Activated CD8-positive, alpha-beta T cell treated with anti-CD3 and anti-CD28 coated beads for 36 hours (primary cell): ENCODE measurements around the gene EPHA4. TPM values are rescaled to one million over a fixed set of nuclear protein-coding genes. Genes with fewer than 3 reads are reported as not detected.

ENCODE experiments used
- ATAC-seq: fragments of 200-7000 bp; cut with Tn5 transposase; one replicate; pipeline ENCODE4 v1.10.0; 2021; ENCODE audit warnings: mild to moderate bottlenecking, moderate library complexity
- CTCF ChIA-PET: fragments of 350-600 bp; sonication (Branson Sonifier 250); formaldehyde crosslinking; loops from one replicate; lab custom pipeline; 2021; ENCODE audit warnings: antibody characterized with exemption; lab: Charles Lee
- POLR2A ChIA-PET: fragments of 350-600 bp; sonication (Branson Sonifier 250); formaldehyde crosslinking; loops from one replicate; lab custom pipeline; 2021; ENCODE audit warnings: antibody characterized with exemption; lab: Charles Lee
- DNase-seq: peaks from one replicate; pipeline ENCODE4 v3.0.0-alpha.2; 2020
- H3K27ac Mint-ChIP-seq: one replicate; pipeline ENCODE4 v1.8.0; 2021; ENCODE audit warnings: mild to moderate bottlenecking, mixed read lengths
- H3K27me3 Mint-ChIP-seq: one replicate; pipeline ENCODE4 v1.8.0; 2021; ENCODE audit warnings: mixed read lengths
- H3K36me3 Mint-ChIP-seq: one replicate; pipeline ENCODE4 v1.8.0; 2021; ENCODE audit warnings: low read depth, mixed read lengths
- H3K4me1 Mint-ChIP-seq: one replicate; pipeline ENCODE4 v1.8.0; 2021; ENCODE audit warnings: low read depth, mixed read lengths
- H3K4me3 Mint-ChIP-seq: one replicate; pipeline ENCODE4 v1.8.0; 2021; ENCODE audit warnings: mild to moderate bottlenecking, moderate library complexity, mixed read lengths
- H3K9me3 Mint-ChIP-seq: one replicate; pipeline ENCODE4 v1.8.0; 2021; ENCODE audit warnings: mixed read lengths
- intact Hi-C: fragments of 100-400 bp; cut with micrococcal nuclease; formaldehyde crosslinking; loops from one replicate; pipeline ENCODE4 v1.10.0; 2022
- total RNA-seq, 2 experiments: library from RNA; stranded (reverse); gene quantifications; one replicate each; pipeline ENCODE4 v1.2.3, GENCODE V29; 2021
- TF ChIP-seq, protein P1 (sequence below): fragments of 200-600 bp; IDR thresholded peaks from one replicate; pipeline ENCODE4 v1.8.0; 2022; ENCODE audit warnings: antibody characterized with exemption, mild to moderate bottlenecking

The EPHA4 gene
- total RNA-seq, 2 experiments from 2014 or later = 1.8 to 2.3 TPM

DNA sequence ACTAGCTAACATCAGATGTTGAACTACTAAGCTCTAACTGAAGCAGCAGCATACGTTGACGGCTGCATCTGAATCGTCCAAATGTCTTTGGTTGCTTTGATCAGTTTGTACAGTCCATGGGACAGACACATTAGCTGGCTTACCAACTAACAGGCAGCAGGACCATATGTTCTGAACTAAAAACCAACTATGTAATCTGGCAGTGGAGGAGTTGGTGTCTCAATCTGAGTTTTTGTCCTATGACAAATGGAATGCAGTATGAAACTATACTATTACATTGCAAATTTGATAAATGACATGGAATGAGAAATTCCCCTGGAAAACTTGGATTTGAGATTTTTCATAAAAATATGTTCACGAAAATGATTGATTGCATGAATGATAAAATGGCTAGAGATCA is 79.5 kb downstream of the EPHA4 start:
- DNase-seq (no peak), ATAC-seq (no peak)
- Mint-ChIP-seq H3K4me3 (no peak overlapping the region), H3K9me3 (no peaks in the 10 kb centered on the region), H3K27me3 (no peaks in the 10 kb centered on the region), H3K36me3 (peaks cover 2% of the 10 kb centered on the region), H3K4me1 (no peaks in the 10 kb centered on the region), H3K27ac (no peak overlapping the region)
- intact Hi-C loops = no loop called here
- ChIA-PET POLR2A (no interaction called here), CTCF (no interaction called here)
- TF ChIP-seq, protein P1, sequence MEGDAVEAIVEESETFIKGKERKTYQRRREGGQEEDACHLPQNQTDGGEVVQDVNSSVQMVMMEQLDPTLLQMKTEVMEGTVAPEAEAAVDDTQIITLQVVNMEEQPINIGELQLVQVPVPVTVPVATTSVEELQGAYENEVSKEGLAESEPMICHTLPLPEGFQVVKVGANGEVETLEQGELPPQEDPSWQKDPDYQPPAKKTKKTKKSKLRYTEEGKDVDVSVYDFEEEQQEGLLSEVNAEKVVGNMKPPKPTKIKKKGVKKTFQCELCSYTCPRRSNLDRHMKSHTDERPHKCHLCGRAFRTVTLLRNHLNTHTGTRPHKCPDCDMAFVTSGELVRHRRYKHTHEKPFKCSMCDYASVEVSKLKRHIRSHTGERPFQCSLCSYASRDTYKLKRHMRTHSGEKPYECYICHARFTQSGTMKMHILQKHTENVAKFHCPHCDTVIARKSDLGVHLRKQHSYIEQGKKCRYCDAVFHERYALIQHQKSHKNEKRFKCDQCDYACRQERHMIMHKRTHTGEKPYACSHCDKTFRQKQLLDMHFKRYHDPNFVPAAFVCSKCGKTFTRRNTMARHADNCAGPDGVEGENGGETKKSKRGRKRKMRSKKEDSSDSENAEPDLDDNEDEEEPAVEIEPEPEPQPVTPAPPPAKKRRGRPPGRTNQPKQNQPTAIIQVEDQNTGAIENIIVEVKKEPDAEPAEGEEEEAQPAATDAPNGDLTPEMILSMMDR = no peak

DNA sequence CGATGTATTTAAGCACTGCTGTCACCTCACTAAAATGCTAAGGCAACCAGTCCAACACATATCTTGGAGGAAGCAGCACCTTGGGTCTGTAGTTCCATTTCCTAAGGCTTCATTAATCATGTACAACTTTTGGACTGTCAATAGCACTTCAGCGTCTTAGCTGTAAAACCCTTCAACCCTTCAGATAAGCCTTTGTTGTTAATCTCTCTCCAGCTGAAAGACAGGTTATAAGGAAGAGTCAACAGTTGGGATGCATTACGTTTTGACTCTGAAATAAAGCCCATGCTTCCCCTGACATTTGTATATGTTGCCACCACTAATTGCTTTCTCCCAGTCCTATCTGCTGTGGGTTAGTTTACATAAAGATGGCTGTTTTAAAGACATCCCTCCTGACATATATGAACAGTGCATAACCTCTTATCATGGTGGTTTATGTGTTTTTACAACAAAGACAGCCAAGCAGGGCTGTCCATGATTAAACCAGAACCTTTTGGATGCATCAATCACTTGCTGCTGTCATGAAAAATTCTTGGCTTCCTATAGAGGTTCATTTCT is 81.5 kb downstream of the EPHA4 start:
- H3K9me3 Mint-ChIP-seq = no peaks in the 10 kb centered on the region
- DNase-seq (no peak), ATAC-seq (no peak)
- CTCF ChIA-PET = no interaction called here
- H3K4me1 Mint-ChIP-seq = no peaks in the 10 kb centered on the region
- H3K27me3 Mint-ChIP-seq = no peaks in the 10 kb centered on the region
- no peak overlapping the region for H3K27ac Mint-ChIP-seq
- intact Hi-C loops = no loop called here
- POLR2A ChIA-PET = no interaction called here
- no peak overlapping the region for H3K4me3 Mint-ChIP-seq
- peaks cover 2% of the 10 kb centered on the region for H3K36me3 Mint-ChIP-seq
- TF ChIP-seq, protein P1 = no peak

DNA sequence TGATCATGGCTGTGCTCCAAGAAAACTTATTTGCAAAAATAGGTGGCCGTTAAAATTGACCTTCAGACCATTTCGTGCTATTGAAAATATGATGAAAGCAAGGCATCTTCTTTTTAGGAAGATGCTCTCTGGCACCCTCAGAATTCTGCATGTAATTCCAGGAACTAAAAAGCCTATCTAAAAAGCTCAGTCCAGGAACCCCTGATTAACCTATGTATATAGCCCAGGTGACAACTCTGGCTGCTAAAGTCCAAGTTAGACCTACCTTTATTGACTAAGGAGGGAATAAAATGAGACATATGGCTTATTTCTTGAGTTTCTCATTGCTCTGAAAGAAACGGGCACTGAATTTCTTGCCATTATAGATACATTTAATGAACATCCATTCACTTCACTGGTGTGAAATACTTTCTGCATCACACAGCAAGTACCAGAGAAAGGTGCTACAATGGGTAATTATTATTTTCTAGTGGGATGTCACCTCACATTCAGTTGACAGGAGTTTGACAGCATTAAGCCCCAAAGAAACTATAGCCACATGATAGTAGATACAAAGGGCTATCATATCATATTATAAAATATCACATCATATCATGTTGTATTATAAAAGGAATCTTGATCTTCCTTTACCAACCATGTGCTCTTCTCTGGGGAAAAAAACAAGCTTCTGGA is 83.8 kb downstream of the EPHA4 start:
- TF ChIP-seq, protein P1 = no peak
- Mint-ChIP-seq H3K9me3 (no peaks in the 10 kb centered on the region), H3K4me1 (no peaks in the 10 kb centered on the region), H3K4me3 (no peak overlapping the region), H3K27ac (no peak overlapping the region), H3K36me3 (no peaks in the 10 kb centered on the region), H3K27me3 (no peaks in the 10 kb centered on the region)
- ATAC-seq (no peak), DNase-seq (no peak)
- ChIA-PET CTCF (no interaction called here), POLR2A (no interaction called here)
- intact Hi-C loops = no loop called here

DNA sequence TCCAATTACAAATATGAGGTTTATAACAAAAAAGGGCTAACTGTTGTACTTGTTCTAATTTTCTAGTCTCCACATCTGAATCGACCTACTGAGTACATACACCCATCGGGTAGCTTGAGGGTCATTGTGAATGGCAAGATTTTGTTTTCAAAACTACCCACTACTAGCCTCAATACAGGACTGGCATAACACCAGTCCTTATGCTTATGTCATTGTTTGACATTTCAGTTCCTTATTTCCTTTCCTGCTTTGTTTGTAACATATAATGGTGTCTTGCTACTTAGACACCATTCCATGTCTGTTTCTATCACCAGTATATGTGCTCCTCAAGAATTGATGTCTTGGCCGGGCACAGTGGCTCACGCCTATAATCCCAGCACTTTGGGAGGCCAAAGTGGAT is 86.0 kb downstream of the EPHA4 start:
- no peak for DNase-seq
- TF ChIP-seq, protein P1 = no peak
- Mint-ChIP-seq H3K36me3 (no peaks in the 10 kb centered on the region), H3K4me1 (no peaks in the 10 kb centered on the region), H3K27ac (no peak overlapping the region), H3K4me3 (no peak overlapping the region), H3K27me3 (no peaks in the 10 kb centered on the region), H3K9me3 (no peaks in the 10 kb centered on the region)
- ChIA-PET POLR2A (no interaction called here), CTCF (no interaction called here)
- intact Hi-C loops = no loop called here
- no peak for ATAC-seq

DNA sequence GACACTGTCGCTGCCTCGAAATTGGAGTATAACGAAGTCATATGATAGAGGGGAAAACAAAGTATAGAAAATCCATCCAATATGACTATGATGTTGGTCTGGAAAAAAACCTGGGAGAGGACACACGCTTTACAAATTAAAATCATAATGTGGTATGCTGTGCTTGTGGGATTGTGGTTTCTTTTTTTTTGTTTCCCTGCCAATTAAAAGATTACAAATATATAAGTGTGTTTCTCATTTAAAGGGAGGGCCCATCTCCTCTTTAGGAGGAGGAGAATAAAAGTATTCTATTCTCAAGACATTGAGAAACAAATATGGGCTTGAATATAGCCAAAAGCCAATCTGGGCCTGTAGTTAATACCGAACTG is 86.6 kb downstream of the EPHA4 start:
- CTCF ChIA-PET = no interaction called here
- no peak overlapping the region for H3K4me3 Mint-ChIP-seq
- TF ChIP-seq, protein P1 = no peak
- H3K4me1 Mint-ChIP-seq = no peaks in the 10 kb centered on the region
- no peaks in the 10 kb centered on the region for H3K27me3 Mint-ChIP-seq
- intact Hi-C loops = no loop called here
- H3K27ac Mint-ChIP-seq = no peak overlapping the region
- no peak for DNase-seq
- H3K9me3 Mint-ChIP-seq = no peaks in the 10 kb centered on the region
- ATAC-seq = no peak
- no peaks in the 10 kb centered on the region for H3K36me3 Mint-ChIP-seq
- POLR2A ChIA-PET = no interaction called here
